Right lobe of liver (tissue), 6 donors: ENCODE results near the gene THSD1. TPM values are rescaled to one million over a fixed set of nuclear protein-coding genes. Genes with fewer than 3 reads are reported as not detected.

Source experiments
- ATAC-seq, 4 donors: fragments of 200-7000 bp; cut with Tn5 transposase; one replicate each; pipeline ENCODE4 v1.9.1; 2020; ENCODE audit warnings: mild to moderate bottlenecking in 4 of 4, moderate library complexity in 4 of 4
- DNase-seq, 3 donors: peaks; one replicate each; pipeline ENCODE4 v3.0.0-alpha.2; 2020
- H3K27ac ChIP-seq, 3 donors: fragments of 200-600 bp; one replicate each; pipeline ENCODE4 v1.8.0; 2022
- H3K27me3 ChIP-seq, 2 donors: fragments of 200-600 bp; one replicate each; pipeline ENCODE4 v1.8.0; 2022
- H3K36me3 ChIP-seq, 4 donors: fragments of 200-600 bp; sonication (generic) in 1 of 4; one replicate each; pipeline versions ENCODE4 v1.5.1 to v1.8.0; 2017 to 2022; ENCODE audit warnings: control low read depth in 1 of 4
- H3K4me1 ChIP-seq, 4 donors: fragments of 200-600 bp; sonication (generic) in 1 of 4; one replicate each; pipeline versions ENCODE4 v1.5.1 to v1.8.0; 2017 to 2022; ENCODE audit warnings: control low read depth in 1 of 4
- H3K4me3 ChIP-seq, 3 donors: fragments of 200-600 bp; one replicate each; pipeline ENCODE4 v1.8.0; 2022
- H3K9me3 ChIP-seq, 4 donors: fragments of 200-600 bp; sonication (generic) in 1 of 4; one replicate each; pipeline versions ENCODE4 v1.5.1 to v1.8.0; 2017 to 2022; ENCODE audit warnings: control low read depth in 1 of 4
- POLR2A ChIP-seq: fragments of 450-650 bp; IDR thresholded peaks from one replicate; pipeline ENCODE4 v1.6.1; 2017; ENCODE audit warnings: antibody characterized with exemption, mild to moderate bottlenecking
- WGBS: methylation state at CpG from one replicate; pipeline ENCODE4 v1.1.6; 2018; ENCODE audit warnings: low coverage, low lambda C conversion rate; ENCODE audit not compliant: insufficient coverage; ENCODE audit errors: missing lambda C conversion rate; 5-methylcytosine and 5-hydroxymethylcytosine counted together
- intact Hi-C, 2 donors: fragments of 100-400 bp; cut with DNase I; formaldehyde crosslinking; loops; one replicate each; pipeline versions ENCODE4 v1.11.2 to v1.14.1; 2022
- total RNA-seq, 6 experiments: library from RNA; depleted of rRNA in 2 of 6; stranded (reverse); fragments of >200 nt in 2 of 6; fragmentation: NEBNext Ultra II Directional in 3 of 6; extraction: Animal tissue kit (Norgen Biotek cat#: 25700) in 3 of 6; gene quantifications; one replicate each; pipeline versions ENCODE4 v1.1.0 to v1.2.4, GENCODE V29; 2016 to 2023
- TF ChIP-seq, protein P1 (sequence below), 4 donors: fragments of 200-600 bp in 3 of 4; fragments of 450-650 bp in 1 of 4; IDR thresholded peaks; one replicate each; pipeline versions ENCODE4 v1.5.1 to v1.8.0; 2016 to 2022; ENCODE audit warnings: antibody characterized with exemption in 4 of 4, mild to moderate bottlenecking in 2 of 4
- donor health status: DM: no; HTN: yes; CAD: no.
- donor health status: DM: no; HTN: no; CAD: no.
- donor health status: DM: no; HTN: no; CAD: no.
- donor health status: DM: no; HTN: yes; CAD: no.
- donor health status: DM: no; HTN: yes; CAD: no.

The THSD1 gene
- total RNA-seq, 6 experiments from 2014 or later = 0.95 to 2.3 (median 1.5) TPM

GRCh38 chr13:52356327-52356726, 49.6 kb downstream of the THSD1 start:
- 100% methylated on average over 2 of the region's 2 CpGs for WGBS
- intact Hi-C loops = no loop called here

DNA sequence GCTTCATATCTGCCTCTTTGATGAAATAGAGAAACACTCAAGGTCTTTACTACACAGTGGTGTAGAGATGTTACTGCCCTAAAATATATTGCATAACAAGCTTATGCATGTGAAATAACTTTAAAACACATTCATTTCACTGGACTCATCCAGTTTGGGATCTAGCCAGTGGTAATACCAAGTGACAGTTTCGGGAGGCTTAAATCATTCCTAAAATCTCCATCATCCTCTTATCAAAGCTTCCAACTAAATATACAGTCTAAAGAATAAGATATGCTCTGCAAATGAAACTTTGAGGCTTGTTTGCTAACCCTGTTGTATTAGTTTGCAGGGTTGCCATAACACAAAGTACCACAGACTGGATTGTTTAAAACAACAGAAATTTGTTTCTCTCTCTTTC, 52.8 kb downstream of the THSD1 start:
- Histone ChIP-seq H3K36me3 (no peaks in the 10 kb centered on the region), H3K9me3 (no peaks in the 10 kb centered on the region), H3K4me3 (no peak overlapping the region), H3K27ac (no peak overlapping the region), H3K4me1 (no peaks in the 10 kb centered on the region), H3K27me3 (no peaks in the 10 kb centered on the region)
- DNase-seq (no peak), ATAC-seq (no peak)
- TF ChIP-seq, protein P1, sequence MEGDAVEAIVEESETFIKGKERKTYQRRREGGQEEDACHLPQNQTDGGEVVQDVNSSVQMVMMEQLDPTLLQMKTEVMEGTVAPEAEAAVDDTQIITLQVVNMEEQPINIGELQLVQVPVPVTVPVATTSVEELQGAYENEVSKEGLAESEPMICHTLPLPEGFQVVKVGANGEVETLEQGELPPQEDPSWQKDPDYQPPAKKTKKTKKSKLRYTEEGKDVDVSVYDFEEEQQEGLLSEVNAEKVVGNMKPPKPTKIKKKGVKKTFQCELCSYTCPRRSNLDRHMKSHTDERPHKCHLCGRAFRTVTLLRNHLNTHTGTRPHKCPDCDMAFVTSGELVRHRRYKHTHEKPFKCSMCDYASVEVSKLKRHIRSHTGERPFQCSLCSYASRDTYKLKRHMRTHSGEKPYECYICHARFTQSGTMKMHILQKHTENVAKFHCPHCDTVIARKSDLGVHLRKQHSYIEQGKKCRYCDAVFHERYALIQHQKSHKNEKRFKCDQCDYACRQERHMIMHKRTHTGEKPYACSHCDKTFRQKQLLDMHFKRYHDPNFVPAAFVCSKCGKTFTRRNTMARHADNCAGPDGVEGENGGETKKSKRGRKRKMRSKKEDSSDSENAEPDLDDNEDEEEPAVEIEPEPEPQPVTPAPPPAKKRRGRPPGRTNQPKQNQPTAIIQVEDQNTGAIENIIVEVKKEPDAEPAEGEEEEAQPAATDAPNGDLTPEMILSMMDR (IDR thresholded peaks at IDR 0.05) = no peak
- TF ChIP-seq POLR2A = no peak
- WGBS = 64% methylated on average over 1 of the region's 1 CpG
- intact Hi-C loops = no loop called here

More at GRCh38 chr13:52356327-52356726, 49.6 kb downstream of the THSD1 start:
- TF ChIP-seq, protein P1 (IDR thresholded peaks at IDR 0.05) = no peak
- TF ChIP-seq POLR2A = no peak
- Histone ChIP-seq H3K27me3 (no peaks in the 10 kb centered on the region), H3K4me1 (no peaks in the 10 kb centered on the region), H3K36me3 (no peaks in the 10 kb centered on the region), H3K4me3 (no peak overlapping the region), H3K27ac (no peak overlapping the region), H3K9me3 (no peaks in the 10 kb centered on the region)
- no peak for ATAC-seq
- DNase-seq = no peak

DNA sequence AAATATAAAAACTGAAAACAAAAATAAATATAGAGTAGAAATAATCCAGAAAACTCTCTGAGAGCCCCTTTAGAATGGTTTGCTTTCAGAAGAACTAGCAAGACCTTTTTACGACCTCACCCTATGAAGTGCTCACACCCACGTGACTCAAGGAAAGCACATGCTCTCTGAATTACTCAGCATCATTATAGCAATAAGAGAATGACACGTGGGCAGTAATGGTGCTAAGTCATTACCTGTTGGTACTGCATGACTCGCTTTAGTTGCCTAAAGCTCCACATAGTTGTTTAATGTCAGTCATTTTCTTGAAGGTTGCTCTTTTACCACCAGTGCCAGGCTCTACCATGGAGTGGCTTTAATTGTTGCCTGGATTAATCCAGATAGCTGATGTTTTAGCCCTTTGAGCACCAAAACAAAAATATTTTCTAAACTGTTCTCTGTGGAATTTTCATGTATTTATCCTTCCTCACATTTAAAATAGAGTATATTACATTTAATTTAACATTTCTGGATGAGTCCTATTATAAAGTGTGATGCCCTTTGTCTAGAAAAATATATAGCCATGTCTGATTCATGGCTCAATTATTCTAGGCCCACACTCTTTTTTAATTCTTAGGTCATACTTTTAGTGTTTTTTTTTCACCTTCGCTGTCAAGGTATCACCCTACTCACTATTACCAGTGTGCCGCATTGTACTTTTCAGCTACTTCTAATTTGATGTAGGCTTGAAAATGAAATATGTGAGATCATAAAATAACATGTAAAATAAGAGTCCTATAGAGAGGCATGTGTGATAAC, 56.8 kb downstream of the THSD1 start:
- Histone ChIP-seq H3K27me3 (no peaks in the 10 kb centered on the region), H3K4me3 (no peak overlapping the region), H3K4me1 (no peaks in the 10 kb centered on the region), H3K27ac (no peak overlapping the region), H3K36me3 (no peaks in the 10 kb centered on the region), H3K9me3 (no peaks in the 10 kb centered on the region)
- 70% methylated on average over 6 of the region's 6 CpGs for WGBS
- DNase-seq (no peak), ATAC-seq (no peak)
- intact Hi-C loops = no loop called here
- TF ChIP-seq, protein P1 (IDR thresholded peaks at IDR 0.05) = no peak
- TF ChIP-seq POLR2A = no peak

GRCh38 chr13:52348071-52348470, 57.9 kb downstream of the THSD1 start:
- DNase-seq = no peak
- Histone ChIP-seq H3K9me3 (no peaks in the 10 kb centered on the region), H3K36me3 (no peaks in the 10 kb centered on the region), H3K4me3 (no peak overlapping the region), H3K27ac (no peak overlapping the region), H3K27me3 (no peaks in the 10 kb centered on the region), H3K4me1 (no peaks in the 10 kb centered on the region)
- ATAC-seq = no peak
- WGBS = 52% methylated on average over 5 of the region's 5 CpGs
- TF ChIP-seq, protein P1 (IDR thresholded peaks at IDR 0.05) = no peak
- TF ChIP-seq POLR2A = no peak
- intact Hi-C loops = no loop called here
